HPDE6-E6E7 (cell line): ENCODE data around the gene APOA4.

Source experiments
- DNase-seq: peaks from one replicate; pipeline ENCODE4 v3.0.0; 2011; ENCODE audit warnings: missing footprints; ENCODE audit errors: extremely low spot score

Gene APOA4

DNA sequence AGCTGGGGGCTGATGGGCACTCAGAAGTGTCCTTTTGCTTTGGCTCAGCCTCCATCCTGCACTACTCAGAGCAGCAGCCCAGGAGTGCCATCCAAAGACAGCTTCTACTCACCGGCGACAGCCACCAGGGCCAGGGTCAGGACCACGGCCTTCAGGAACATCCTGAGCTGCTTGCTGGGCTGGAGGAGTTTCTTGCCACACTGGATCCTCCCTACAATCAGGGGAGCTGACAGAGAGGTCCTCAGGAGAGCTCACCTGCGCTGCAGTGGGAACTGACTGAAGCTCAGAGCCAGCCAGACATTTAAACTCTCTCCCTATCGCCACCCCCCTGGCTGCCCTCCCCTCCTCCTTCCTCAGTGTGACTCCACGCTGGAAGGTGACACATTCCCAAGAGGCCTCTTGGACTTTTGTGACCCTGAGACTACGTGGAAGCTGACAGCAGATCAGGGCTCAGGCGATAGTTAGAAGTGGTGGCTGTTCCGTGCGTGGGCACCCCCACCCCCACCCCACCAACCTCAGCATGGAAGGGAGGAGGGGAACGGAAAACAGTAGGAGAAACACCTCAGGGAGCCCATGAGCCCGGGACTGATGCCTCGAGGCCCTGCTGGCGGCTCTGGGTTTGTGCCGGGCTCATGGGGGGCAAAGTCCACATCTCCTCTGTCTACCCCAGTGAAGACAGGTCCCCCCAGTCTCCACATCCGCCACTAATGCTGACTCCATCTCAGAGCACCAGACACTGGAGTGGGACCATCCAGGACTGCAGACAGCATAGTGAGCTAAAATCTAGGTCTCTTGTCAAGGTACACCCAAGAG is at the start of gene APOA4:
Gene APOA4, minus strand, starts transcription at position 274 of the 813 bp plus-strand sequence. Its CDS starts 113 bp downstream, at position 161.
- DNase-seq, result no peak

DNA sequence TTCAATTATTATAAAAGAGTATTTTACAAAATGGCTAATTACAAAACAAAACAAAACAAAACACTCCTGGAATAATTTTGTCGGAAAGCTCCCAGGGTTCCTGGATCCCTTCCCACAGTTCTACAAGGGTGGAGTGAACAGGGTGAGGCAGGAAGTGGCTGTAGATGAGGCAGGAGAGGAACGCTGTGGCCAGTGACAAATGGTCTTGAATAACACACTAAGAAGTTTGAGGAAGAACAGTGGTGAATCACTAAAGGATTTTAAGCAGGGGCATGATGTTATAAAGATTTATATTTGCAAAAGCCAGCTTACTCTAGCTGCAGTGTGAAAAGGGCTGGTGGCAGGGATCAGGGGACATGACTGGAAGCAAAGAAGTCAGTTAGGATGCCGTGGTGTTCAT is 48.1 kb upstream of the APOA4 start:
- DNase-seq, result peak; percentile 10

DNA sequence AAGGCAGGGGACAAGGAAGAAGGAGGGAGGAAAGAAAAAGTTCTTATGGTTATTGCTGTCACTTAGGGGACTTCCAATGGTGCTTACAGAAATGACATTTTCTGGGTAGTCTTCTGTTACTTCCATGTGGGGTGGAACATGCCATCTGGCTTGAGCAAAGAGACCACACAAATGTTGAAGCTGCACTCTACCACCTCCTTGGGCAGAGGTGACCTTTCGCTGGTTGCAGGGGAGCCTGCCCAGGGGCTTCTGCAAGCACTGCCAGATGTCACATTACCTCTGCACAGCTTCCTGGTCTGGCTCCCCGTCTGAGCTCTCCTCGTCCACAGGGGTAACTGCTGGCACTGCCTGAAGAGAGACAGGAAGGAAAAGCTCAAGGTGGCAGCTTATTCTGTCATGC is 47.0 kb upstream of the APOA4 start:
- no peak for DNase-seq

DNA sequence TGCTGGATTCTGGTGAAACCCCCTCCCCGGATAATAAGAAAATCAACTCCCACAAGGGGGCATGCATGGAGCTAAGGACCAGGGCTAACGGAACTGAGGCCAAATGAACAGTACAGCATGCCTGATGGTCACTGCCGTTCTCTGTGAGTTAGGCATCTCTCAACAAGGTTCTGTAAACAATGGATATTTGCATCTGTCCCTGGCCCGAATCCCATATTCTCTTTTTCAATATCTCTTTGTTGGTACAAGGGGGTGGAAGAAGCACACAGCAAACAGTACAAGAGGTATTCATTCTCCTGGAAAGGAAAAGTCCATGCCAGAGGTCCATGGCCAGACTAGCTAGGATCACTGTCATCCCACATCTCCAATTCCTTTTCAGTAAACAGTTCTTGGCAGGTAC is 46.5 kb upstream of the APOA4 start:
- no peak for DNase-seq

DNA sequence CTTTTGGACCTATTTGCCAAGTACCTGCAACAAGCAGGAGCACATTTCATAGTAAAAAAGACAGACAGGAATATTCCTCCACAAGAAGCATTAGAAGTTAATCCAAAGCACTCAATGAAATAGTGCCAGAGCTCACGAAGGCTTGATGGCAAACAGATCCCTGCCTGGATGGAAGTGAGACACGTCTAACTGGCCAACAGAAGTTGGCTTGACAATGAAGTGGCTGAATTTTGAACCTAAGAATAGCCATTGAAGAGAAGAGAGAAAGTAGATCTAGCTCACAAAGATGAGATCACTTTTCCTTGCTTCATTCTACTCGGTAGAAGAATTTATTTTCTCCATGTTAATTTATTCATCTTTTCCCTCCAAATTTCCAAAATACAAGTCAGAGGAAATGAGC is 45.0 kb upstream of the APOA4 start:
- DNase-seq, result no peak

DNA sequence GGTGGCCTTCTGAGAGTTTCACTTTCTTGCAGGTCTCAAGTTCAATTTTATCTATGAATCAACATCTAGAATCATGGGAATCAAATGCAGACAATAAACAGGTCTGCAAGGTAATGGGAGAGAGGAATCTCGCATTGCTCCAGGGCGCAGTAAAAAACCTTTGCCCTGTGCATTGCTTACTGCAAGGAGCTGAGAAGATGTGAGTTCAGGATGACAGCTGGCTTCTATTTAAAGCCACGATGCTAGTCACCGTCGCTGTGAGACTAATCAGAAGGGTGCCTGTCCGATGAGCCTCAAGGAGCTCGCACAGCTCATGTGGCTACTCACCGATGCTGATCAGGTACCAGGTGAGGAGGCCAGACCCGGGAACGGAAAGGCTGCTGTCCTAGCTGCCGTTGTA is 44.5 kb upstream of the APOA4 start:
- DNase-seq, result no peak

DNA sequence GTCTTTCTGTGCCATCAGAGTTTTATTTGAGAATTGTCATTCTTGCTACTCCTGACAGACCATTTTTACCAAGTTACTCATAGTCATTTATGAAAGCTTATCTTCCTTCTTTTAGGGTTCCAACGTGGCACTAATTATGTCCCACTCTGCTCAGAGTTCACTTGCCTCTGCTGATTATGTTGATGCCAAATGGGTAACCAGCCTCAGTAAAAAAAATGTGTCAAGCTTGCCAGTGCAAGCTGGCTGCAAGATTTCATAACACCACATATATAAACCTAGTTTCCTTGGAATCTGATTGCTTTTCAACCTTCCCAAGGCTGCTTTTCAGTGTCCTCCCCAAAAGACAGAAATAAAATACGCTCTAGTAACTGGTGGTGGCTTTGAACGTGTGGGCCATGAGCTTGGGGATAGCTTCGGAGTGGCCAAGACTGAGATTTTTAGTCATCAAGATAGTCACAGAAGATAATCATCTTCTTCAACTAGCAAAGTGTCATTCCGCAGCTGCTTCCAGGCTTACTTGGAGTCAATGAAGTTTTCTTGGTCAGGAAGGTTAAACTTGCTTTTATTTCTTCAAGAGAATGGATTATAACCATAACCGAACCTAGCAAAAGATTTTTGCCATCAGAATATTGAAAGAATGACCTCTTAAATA is 43.8 kb upstream of the APOA4 start:
- DNase-seq, result no peak

DNA sequence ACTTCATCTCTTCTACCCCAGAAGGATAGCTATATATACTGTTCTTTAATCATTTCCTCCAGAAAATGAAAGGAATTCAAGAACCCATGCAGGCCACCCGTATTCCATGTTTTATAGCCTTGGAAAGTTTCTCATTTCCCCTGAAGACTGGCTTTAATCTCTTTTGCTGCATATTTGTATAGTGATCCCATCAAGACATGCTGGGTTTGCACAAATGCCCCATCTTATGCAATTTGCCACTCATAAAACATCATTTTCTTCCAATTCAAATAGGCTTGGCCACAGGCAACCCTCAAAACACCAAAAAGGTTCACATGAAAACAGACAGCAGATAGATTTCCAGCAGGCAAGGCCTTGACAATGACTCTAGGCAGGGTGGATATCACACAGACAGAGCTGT is 42.6 kb upstream of the APOA4 start:
- DNase-seq, result no peak

DNA sequence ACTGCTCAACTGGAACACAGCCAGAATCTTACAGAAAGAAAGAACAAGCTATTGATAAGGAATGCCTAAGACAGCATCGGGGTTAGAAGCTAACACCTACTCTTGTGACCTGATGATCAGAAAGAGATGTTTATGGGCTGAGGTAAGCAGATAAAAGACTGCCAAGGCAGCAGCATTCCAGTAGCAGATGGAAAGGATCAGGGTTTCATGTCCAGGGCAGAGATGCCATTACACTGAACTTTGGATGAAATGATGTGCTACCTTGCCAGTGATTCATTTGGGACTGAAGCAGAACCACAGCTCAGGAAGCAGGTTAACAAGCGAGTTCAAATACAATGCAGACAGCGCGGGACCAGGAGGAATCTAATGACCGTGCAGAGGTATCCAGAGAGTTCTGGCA is 41.4 kb upstream of the APOA4 start:
- no peak for DNase-seq

DNA sequence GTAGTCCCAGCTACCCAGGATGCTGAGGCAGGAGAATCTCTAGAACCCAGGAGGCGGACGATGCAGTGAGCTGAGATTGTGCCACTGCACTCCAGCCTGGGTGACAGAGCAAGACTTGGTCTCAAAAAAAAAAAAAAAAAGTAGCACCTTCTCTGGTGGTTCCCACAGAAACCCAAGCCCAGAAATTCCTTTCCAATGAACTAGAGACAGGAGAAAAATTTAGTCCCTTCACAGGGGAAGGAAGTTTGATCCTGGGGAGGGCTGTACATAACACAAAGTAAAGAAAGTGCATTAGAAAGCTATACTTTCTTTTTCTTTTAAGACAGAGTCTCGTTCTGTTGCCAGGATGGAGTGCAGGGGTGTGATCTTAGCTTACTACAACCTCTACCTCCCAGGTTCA is 39.8 kb upstream of the APOA4 start:
- no peak for DNase-seq

DNA sequence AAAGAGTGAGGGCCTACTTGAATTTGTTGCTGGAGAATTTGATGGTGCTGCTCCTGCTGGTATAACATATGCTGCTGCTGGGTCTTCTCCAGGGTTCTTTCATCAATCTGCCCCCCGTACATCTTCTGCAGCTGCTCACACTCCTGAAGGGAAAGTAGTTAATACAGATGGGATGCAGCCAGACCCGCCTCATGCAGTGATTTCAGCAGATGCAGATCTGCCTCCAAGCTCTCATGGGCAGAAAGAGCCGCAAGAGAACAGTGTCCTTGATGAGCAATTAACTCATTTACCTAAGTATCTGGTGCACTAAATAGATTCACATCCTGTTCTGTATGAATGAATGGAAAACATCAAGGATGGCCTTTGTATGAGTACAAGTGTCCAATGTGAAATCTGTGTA is 39.1 kb upstream of the APOA4 start:
- no peak for DNase-seq

DNA sequence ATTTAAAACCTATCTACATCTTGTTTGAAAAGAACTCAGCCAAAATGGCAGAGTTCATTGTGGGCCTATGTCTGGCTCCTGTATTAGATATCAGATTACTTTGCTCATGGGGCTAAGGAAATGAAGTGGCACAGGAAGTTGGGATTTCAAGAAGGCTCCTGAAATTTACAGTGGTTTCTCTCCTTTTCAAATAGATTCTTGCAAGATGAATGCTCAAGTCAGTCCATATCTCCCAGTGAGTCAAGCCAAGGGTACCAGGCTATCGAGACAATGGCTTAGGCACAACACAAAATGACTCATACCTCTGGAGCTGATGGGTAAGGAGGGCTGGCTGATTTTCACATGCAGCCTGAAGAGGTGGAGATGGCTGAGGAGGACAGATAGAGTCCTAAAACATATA is 38.4 kb upstream of the APOA4 start:
- DNase-seq, result peak; percentile 28

DNA sequence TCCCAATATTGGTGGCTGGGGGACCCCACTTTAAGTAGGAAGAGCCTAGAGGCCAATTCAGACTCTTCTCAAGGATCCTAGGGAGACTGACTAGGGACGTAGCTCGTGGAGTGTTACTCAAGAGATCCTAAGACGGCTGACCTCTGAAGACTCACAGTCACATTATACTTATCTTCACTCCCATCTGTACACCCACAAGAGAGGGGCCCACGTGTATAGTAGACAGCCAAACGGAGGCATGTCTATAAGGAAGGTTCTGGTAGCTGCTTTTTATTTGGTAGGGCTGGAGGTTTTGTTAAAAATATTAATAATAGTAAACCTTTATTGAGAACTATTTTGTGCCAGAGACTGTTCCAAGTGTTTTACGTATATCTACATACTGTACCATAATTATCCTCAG is 37.2 kb upstream of the APOA4 start:
- DNase-seq, result no peak

DNA sequence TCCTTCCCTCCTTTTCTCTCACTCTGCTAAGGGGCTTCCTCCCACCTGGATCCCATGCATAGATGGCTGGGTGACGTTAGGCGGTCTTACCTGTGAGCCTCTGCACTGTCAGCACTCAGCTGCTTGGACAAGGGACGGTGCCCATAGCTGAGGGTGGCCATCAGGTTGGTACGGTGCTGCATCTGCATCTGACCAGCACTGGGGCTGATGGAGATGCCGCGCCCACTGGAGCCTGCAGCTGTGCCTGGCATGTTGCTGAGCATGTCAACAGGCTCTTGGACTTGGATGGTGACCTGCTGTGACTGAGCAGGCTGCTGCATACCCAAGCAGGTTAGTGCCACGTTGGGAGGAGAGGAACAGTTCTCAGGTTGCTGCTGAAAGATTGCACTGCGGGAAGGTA is 36.1 kb upstream of the APOA4 start:
- no peak for DNase-seq

DNA sequence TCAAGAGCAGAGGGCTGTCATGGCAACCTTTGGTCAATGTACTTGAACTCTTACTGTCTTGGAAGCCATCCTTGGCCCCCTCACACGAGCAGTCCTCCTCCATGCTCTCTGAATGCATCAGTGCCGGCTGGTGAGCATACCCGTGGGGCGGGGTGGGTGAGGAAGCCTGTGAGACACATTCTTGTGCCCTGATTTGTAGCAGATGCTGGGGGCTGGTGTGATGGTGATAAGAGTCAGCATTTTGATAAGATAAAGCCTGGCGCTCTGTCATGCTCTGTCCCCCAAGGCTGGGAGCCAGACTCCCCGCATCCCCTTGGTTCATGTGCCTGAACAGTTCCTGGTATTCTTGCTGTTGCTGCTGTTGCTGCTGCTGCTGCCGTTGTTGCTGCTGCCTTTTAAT is 34.8 kb upstream of the APOA4 start:
- DNase-seq, result no peak

DNA sequence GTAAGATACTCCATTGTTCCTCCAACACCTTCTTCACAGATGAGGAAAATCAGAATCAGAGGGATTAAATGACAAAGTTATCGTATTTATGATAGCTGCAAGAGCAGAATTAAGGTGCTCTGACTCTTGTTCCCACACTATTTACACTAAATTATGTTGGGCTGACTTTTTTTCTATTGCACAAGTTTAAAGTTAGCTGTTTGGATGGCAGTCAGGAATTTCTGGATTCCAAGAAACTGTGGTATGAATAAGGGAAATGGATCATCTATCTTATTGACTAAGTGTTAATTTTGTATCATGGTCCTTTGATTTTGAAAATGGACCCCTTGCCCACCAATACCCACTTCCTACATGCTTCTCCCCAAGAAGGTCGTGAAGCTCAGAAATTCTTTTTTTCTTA is 34.2 kb upstream of the APOA4 start:
- DNase-seq, result no peak

DNA sequence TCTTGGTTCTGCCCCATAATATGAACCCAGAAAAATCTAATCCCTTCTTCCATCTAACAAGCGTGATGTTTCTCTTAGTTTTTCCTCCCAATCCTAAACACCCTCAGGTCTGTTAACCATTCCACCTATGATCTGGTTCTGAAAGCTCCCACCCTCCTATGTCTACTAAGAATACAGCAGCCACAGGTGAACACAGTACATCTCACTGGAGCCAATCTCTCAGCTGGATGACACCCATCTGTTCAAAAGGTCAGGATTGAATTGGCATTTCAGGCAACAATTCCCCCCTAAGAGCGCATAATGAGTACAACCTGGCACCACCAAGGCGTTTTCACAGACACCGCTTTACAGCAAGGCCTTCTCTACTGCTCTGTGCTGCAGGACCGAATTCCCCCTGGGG is 33.3 kb upstream of the APOA4 start:
- DNase-seq, result no peak

DNA sequence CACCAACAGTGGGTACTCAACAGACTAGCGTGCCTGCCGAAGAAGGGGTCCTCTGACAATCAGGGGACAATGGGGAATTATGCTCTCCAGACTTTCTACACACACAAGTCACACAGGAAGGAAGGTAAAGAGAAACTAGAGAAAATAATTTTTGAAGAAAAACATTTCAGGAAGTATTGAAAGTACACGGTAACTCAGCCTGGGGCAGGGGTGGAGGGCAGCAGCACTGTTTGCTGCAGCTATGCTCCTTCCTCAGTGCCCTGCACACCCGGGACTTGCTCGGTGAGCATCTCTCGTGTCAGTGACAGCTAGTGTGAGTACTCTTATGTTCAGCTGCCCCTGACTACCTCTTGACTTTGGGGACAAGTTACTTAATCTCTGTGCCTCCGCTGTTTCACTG is 32.3 kb upstream of the APOA4 start:
- DNase-seq, result no peak

DNA sequence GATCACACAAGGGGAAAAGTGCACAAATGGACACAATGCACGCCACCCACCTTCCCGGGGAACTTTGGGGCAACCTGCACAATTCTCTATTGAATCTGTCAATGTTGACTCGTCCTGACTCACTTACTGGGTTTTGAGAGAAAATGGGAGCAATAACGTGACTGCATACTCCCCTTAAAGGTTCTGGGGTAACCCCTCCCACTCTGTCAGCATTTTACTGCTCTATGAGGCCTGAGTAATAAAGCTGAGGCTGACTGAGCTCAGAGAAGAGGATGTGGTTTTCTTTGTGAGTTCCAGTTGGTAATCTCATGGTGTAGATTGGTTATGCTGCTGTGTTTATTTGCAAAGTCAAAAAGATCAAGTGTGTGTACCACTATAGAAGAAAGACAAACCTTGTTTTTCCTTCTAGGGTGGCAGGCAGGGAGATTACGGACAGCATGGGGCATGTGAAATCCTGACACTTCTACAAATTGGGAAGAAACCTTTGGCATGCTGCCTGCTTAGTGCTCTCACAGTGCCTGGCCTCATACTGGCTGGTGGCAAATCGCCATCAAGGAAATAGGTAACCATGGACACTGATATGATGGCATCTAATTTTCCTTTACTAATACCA is 30.5 kb upstream of the APOA4 start:
- DNase-seq, result peak; percentile 70

DNA sequence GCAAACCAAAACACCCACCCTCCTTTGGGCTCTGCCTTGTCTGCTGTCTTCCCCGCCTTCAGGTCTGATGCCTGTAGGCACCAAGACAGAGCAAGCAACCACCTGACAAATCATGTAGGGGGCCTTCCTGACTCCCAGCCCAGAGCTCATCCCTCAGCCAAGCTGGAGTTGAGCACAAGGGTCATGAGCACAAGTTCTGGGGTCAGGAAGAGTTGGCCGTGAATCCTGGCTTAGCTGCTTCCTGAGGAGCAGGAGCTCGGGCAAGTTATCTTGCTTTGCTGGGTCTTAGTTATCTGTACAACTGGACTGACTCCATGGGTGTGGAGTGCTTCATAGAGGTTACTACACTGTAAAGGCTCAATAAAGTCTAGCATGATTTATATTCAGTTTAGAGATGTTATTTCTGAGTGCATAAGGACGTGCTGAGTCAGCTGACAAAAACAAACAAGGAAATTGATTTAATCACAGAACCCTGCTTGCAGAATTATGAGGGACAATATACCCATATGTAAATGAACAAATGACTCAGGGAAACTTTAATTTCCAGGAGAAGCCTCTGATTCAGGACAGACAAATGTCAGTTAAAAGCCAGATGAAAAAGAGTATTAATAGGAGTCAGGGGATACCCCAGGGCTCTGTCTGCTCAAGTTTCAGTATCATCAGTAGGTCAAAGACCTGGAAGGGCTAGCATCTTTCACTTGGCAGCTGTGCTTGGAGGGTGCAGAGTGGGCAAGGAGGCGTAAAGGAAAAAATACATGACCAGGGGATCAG is 29.3 kb upstream of the APOA4 start:
- DNase-seq, result no peak

DNA sequence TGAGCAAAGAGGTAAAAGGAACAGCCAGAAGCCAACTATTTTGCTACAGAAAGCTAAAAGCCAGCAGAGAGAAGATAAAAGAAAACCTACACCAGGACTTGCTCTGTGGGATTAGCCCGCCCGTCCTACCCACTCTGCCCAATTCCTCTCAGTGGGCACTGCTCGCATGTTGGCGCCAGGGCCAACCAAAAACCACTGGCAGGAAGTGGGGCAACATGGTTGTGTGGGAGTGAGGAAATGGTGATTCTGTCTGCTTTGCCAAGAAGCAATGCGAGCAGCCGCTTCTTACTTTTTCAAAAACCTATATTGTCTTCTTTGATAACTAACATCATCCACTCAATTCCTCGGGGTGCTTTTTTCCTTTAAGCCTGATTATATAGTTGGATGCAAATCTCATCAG is 28.5 kb upstream of the APOA4 start:
- DNase-seq, result no peak

DNA sequence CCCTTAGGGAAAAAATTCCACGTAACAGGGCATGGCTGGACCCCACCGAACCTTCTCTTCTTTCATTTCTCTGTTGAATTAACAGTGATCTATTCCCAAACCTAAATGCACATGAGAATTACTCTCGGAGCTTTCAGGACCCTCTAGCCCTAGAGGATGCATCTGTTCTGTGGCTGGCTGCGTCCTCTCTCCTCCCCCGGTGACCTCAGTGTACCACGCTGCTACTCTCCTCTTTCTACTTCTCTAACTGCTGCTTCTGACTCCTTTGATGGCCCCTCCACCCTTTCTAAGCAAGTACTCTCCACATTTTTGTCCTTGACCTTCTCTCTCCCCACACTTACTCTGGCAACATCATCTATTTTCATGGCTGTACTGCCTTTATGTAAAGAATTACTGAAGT is 26.4 kb upstream of the APOA4 start:
- no peak for DNase-seq
